ENCODE results near the gene ROBO4.

DNA sequence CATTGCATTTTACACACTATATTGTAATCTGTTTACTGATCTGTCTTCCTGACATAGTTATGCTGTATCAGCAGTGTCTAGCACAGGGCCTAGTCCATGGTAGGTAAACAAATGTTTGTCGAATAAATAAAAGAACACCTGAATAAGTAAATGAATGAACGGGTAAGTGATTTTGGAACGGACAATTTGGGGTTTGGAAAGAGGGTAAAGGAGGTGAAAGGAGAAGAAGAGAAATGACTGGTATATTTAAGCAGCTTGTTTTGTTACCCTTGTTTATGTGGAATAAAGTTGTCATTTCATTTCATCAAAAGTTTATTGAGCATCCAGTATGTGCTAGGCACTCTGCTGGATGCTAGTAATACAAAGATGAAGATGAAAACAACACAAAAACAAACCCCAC lies 21.3 kb upstream of the ROBO4 start, which contains the start of gene HEPN1:
- TF ChIP-seq, protein P1, sequence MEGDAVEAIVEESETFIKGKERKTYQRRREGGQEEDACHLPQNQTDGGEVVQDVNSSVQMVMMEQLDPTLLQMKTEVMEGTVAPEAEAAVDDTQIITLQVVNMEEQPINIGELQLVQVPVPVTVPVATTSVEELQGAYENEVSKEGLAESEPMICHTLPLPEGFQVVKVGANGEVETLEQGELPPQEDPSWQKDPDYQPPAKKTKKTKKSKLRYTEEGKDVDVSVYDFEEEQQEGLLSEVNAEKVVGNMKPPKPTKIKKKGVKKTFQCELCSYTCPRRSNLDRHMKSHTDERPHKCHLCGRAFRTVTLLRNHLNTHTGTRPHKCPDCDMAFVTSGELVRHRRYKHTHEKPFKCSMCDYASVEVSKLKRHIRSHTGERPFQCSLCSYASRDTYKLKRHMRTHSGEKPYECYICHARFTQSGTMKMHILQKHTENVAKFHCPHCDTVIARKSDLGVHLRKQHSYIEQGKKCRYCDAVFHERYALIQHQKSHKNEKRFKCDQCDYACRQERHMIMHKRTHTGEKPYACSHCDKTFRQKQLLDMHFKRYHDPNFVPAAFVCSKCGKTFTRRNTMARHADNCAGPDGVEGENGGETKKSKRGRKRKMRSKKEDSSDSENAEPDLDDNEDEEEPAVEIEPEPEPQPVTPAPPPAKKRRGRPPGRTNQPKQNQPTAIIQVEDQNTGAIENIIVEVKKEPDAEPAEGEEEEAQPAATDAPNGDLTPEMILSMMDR (IDR thresholded peaks at IDR 0.05) = no peak
- no peak for TF ChIP-seq POLR2A (IDR thresholded peaks at IDR 0.05)
- no peak for TF ChIP-seq POLR2AphosphoS5 (IDR thresholded peaks at IDR 0.05)
- TF ChIP-seq EP300 (IDR thresholded peaks at IDR 0.05; ENCODE audit: low read depth) = no peak
